Ovary (tissue), 3 donors: ENCODE results near the gene AGPAT1.

Experiments used
- POLR2A ChIP-seq: fragments of 450-650 bp; IDR thresholded peaks from one replicate; pipeline ENCODE4 v1.6.1; 2017; ENCODE audit warnings: antibody characterized with exemption, mild to moderate bottlenecking, moderate library complexity
- TF ChIP-seq, protein P1 (sequence below), 3 donors: fragments of 450-650 bp in 2 of 3; fragments of 200-600 bp in 1 of 3; IDR thresholded peaks; one replicate each; pipeline versions ENCODE4 v1.5.1 to v1.8.0; 2016 to 2022; ENCODE audit warnings: antibody characterized with exemption in 3 of 3, mild to moderate bottlenecking in 1 of 3
- donor health status: DM: no; HTN: no; CAD: no.

DNA sequence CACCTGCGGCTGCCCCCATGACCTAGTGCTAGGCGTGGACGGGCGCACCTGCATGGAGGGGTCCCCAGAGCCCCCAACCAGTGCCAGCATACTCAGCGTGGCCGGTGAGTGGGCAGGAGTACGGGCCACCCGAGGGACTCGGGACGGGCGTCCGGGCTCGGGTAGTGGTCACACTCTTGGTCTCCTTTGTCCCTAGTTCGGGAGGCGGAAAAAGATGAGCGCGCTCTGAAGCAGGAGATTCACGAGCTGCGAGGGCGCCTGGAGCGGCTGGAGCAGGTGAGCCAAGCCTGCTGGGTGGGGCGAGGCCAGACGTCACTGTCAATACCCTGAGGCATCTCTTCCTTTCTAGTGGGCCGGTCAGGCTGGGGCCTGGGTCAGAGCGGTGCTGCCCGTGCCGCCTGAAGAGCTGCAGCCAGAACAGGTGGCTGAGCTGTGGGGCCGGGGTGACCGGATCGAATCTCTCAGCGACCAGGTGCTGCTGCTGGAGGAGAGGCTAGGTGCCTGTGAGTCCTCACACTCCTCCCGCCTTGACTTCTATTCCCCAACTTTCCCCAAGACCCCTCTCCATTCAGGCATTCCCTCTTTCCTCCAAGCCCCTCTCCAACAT is 8.6 kb downstream of the AGPAT1 start:
- TF ChIP-seq, protein P1, sequence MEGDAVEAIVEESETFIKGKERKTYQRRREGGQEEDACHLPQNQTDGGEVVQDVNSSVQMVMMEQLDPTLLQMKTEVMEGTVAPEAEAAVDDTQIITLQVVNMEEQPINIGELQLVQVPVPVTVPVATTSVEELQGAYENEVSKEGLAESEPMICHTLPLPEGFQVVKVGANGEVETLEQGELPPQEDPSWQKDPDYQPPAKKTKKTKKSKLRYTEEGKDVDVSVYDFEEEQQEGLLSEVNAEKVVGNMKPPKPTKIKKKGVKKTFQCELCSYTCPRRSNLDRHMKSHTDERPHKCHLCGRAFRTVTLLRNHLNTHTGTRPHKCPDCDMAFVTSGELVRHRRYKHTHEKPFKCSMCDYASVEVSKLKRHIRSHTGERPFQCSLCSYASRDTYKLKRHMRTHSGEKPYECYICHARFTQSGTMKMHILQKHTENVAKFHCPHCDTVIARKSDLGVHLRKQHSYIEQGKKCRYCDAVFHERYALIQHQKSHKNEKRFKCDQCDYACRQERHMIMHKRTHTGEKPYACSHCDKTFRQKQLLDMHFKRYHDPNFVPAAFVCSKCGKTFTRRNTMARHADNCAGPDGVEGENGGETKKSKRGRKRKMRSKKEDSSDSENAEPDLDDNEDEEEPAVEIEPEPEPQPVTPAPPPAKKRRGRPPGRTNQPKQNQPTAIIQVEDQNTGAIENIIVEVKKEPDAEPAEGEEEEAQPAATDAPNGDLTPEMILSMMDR (IDR thresholded peaks at IDR 0.05), result no peak
- TF ChIP-seq POLR2A, result no peak
